H9 (cell line): Measurements from ENCODE around the gene MRPL23. TPM values are rescaled to one million over a fixed set of nuclear protein-coding genes. Genes with fewer than 3 reads are reported as not detected.

Experiments
- DNase-seq: peaks from one replicate; pipeline ENCODE4 v3.0.0-alpha.2; 2017
- H2AFZ ChIP-seq: one replicate; pipeline ENCODE4 v1.6.1; 2013; ENCODE audit warnings: mild to moderate bottlenecking, low read length, control low read depth, moderate library complexity
- H2AK5ac ChIP-seq: 2 replicates; pipeline ENCODE4 v1.6.1; 2013; ENCODE audit warnings: low read length, control low read depth, mixed read lengths; ENCODE audit not compliant: insufficient read length
- H2BK120ac ChIP-seq: one replicate; pipeline ENCODE4 v1.6.1; 2013; ENCODE audit warnings: low read depth, mild to moderate bottlenecking, low read length, control low read depth, inconsistent platforms; ENCODE audit not compliant: poor library complexity, severe bottlenecking
- H2BK12ac ChIP-seq: 2 replicates; pipeline ENCODE4 v1.6.1; 2013; ENCODE audit warnings: low read length, control low read depth, mixed read lengths, low read depth; ENCODE audit not compliant: insufficient read length
- H2BK15ac ChIP-seq: 2 replicates; pipeline ENCODE4 v1.6.1; 2013; ENCODE audit warnings: low read depth, low read length, control low read depth
- H2BK20ac ChIP-seq: one replicate; pipeline ENCODE4 v1.6.1; 2013; ENCODE audit warnings: low read depth, mild to moderate bottlenecking, low read length, control low read depth, inconsistent platforms; ENCODE audit not compliant: poor library complexity, severe bottlenecking
- H2BK5ac ChIP-seq: 2 replicates; pipeline ENCODE4 v1.6.1; 2013; ENCODE audit warnings: low read length, control low read depth, mixed read lengths; ENCODE audit not compliant: insufficient read length
- H3K14ac ChIP-seq: 2 replicates; pipeline ENCODE4 v1.6.1; 2013; ENCODE audit warnings: low read length, control low read depth; ENCODE audit not compliant: insufficient read depth
- H3K18ac ChIP-seq: 2 replicates; pipeline ENCODE4 v1.6.1; 2013; ENCODE audit warnings: low read depth, mild to moderate bottlenecking, mixed read lengths, low read length, control low read depth; ENCODE audit not compliant: insufficient read length
- H3K23ac ChIP-seq: 2 replicates; pipeline ENCODE4 v1.6.1; 2013; ENCODE audit warnings: low read length, control low read depth, mixed read lengths, low read depth; ENCODE audit not compliant: insufficient read length
- H3K23me2 ChIP-seq: 2 replicates; pipeline ENCODE4 v1.6.1; 2013; ENCODE audit warnings: low read depth, mild to moderate bottlenecking, mixed read lengths, low read length, control low read depth; ENCODE audit not compliant: insufficient read length, poor library complexity, severe bottlenecking
- H3K27ac ChIP-seq: 2 replicates; pipeline ENCODE4 v1.5.1; 2013; ENCODE audit warnings: low read length, control low read depth, mixed read lengths, low read depth; ENCODE audit not compliant: insufficient read length
- H3K27me3 ChIP-seq: 2 replicates; pipeline ENCODE4 v1.6.1; 2013; ENCODE audit warnings: low read length, control low read depth, inconsistent platforms; ENCODE audit not compliant: insufficient read depth
- H3K4ac ChIP-seq: 2 replicates; pipeline ENCODE4 v1.6.1; 2013; ENCODE audit warnings: low read depth, mild to moderate bottlenecking, control low read depth, inconsistent platforms, low read length, moderate library complexity
- H3K4me1 ChIP-seq: 2 replicates; pipeline ENCODE4 v1.6.1; 2013; ENCODE audit warnings: low read length, control low read depth, inconsistent platforms; ENCODE audit not compliant: insufficient read depth
- H3K4me2 ChIP-seq: 2 replicates; pipeline ENCODE4 v1.6.1; 2013; ENCODE audit warnings: low read length, control low read depth, mixed read lengths; ENCODE audit not compliant: insufficient read length, insufficient read depth
- H3K56ac ChIP-seq: 2 replicates; pipeline ENCODE4 v1.6.1; 2013; ENCODE audit warnings: low read depth, mild to moderate bottlenecking, mixed read lengths, low read length, control low read depth; ENCODE audit not compliant: insufficient read length
- H3K79me1 ChIP-seq: 2 replicates; pipeline ENCODE4 v1.6.1; 2013; ENCODE audit warnings: low read depth, mild to moderate bottlenecking, moderate library complexity, low read length, control low read depth, inconsistent platforms; ENCODE audit not compliant: insufficient read depth, poor library complexity, severe bottlenecking
- H3K79me2 ChIP-seq: 2 replicates; pipeline ENCODE4 v1.6.1; 2013; ENCODE audit warnings: low read length, control low read depth, inconsistent platforms; ENCODE audit not compliant: insufficient read depth
- H3K9ac ChIP-seq: 2 replicates; pipeline ENCODE4 v1.6.1; 2013; ENCODE audit warnings: low read length, control low read depth, mixed read lengths; ENCODE audit not compliant: insufficient read length; ENCODE audit errors: extremely low read depth
- H3K9me3 ChIP-seq: one replicate; pipeline ENCODE4 v1.6.1; 2013; ENCODE audit warnings: low read depth, low read length, inconsistent platforms; ENCODE audit not compliant: control insufficient read depth
- H3T11ph ChIP-seq: one replicate; pipeline ENCODE4 v1.6.1; 2013; ENCODE audit warnings: mild to moderate bottlenecking, low read length, control low read depth, inconsistent platforms
- H4K20me1 ChIP-seq: one replicate; pipeline ENCODE4 v1.6.1; 2013; ENCODE audit not compliant: control insufficient read depth, insufficient read length, insufficient read depth
- H4K5ac ChIP-seq: 2 replicates; pipeline ENCODE4 v1.6.1; 2013; ENCODE audit warnings: low read depth, mild to moderate bottlenecking, mixed read lengths, low read length, control low read depth; ENCODE audit not compliant: insufficient read length
- H4K8ac ChIP-seq: replicated peaks from 2 replicates; pipeline ENCODE4 v1.6.1; 2013; ENCODE audit warnings: low read length, control low read depth, mixed read lengths, low read depth; ENCODE audit not compliant: insufficient read length
- H4K91ac ChIP-seq: 2 replicates; pipeline ENCODE4 v1.6.1; 2013; ENCODE audit warnings: low read depth, mild to moderate bottlenecking, moderate library complexity, mixed read lengths, low read length, control low read depth; ENCODE audit not compliant: insufficient read length
- H3K27ac Mint-ChIP-seq, 3 experiments: 2 replicates in 2 of 3; 3 replicates in 1 of 3; pipeline ENCODE4 v1.8.0; 2020 to 2021; ENCODE audit warnings: mixed read lengths in 3 of 3, mild to moderate bottlenecking in 1 of 3, moderate library complexity in 1 of 3
- H3K27me3 Mint-ChIP-seq: 2 replicates; pipeline ENCODE4 v1.8.0; 2021; ENCODE audit warnings: low read depth, mild to moderate bottlenecking, moderate library complexity, mixed read lengths
- H3K36me3 Mint-ChIP-seq, 3 experiments: 2 replicates in 2 of 3; 3 replicates in 1 of 3; pipeline ENCODE4 v1.8.0; 2020 to 2021; ENCODE audit warnings: low read depth in 3 of 3, mixed read lengths in 3 of 3; ENCODE audit not compliant: insufficient read depth in 1 of 3
- H3K4me1 Mint-ChIP-seq, 2 experiments: 2 replicates each; pipeline ENCODE4 v1.8.0; 2020; ENCODE audit warnings: mixed read lengths in 2 of 2
- H3K4me3 Mint-ChIP-seq, 2 experiments: 2 replicates in 1 of 2; 3 replicates in 1 of 2; pipeline ENCODE4 v1.8.0; 2020 to 2021; ENCODE audit warnings: mild to moderate bottlenecking in 2 of 2, mixed read lengths in 2 of 2, moderate library complexity in 1 of 2
- H3K9me3 Mint-ChIP-seq, 2 experiments: 2 replicates in 1 of 2; 3 replicates in 1 of 2; pipeline ENCODE4 v1.8.0; 2020; ENCODE audit warnings: mild to moderate bottlenecking in 2 of 2, mixed read lengths in 2 of 2, moderate library complexity in 1 of 2
- CTCF ChIP-seq: fragments of 200-600 bp; sonication (generic); conservative IDR thresholded peaks from 3 replicates; pipeline ENCODE4 v1.8.0; 2021; ENCODE audit warnings: antibody characterized with exemption, mild to moderate bottlenecking
- WGBS: extraction: QIAGEN DNeasy Blood & Tissue Kit; methylation state at CpG from one replicate; pipeline ENCODE4 v1.1.7; 2013; ENCODE audit warnings: missing lambda C conversion rate, low lambda C conversion rate, mixed read lengths; ENCODE audit not compliant: insufficient read length; ENCODE audit errors: extremely low coverage; 5-methylcytosine and 5-hydroxymethylcytosine counted together
- total RNA-seq: library from RNA; stranded (reverse); gene quantifications from 2 replicates; pipeline ENCODE4 v1.2.1, GENCODE V29; 2021

Gene MRPL23
- total RNA-seq, 1 experiment from 2014 or later = 67.3 TPM

GRCh38 chr11:1928891-1929541 is 18.1 kb upstream of the MRPL23 start:
- Histone ChIP-seq H2AFZ (no peak overlapping the region), H3T11ph (no peak overlapping the region), H3K27me3 (no peaks in the 10 kb centered on the region), H4K20me1 (no peaks in the 10 kb centered on the region), H2BK20ac (no peak overlapping the region), H3K27ac (no peak overlapping the region), H3K9ac (no peak overlapping the region), H2AK5ac (no peak overlapping the region), H3K79me1 (no peaks in the 10 kb centered on the region), H4K91ac (no peak overlapping the region), H2BK120ac (no peak overlapping the region), H4K8ac (no peak overlapping the region), H3K79me2 (no peaks in the 10 kb centered on the region), H3K4me2 (no peak overlapping the region), H2BK15ac (no peak overlapping the region), H2BK12ac (no peak overlapping the region), H3K4me1 (no peaks in the 10 kb centered on the region), H3K18ac (no peak overlapping the region), H3K9me3 (no peaks in the 10 kb centered on the region), H2BK5ac (no peak overlapping the region), H3K23ac (no peak overlapping the region), H3K14ac (no peak overlapping the region), H3K4ac (no peak overlapping the region), H3K23me2 (peaks cover 3% of the 10 kb centered on the region), H3K56ac (no peak overlapping the region), H4K5ac (no peak overlapping the region)
- Mint-ChIP-seq H3K4me3 (no peak overlapping the region), H3K36me3 (no peaks in the 10 kb centered on the region), H3K27me3 (peaks cover 18% of the 10 kb centered on the region), H3K27ac (no peak overlapping the region), H3K4me1 (peaks cover 0 to 6% of the 10 kb centered on the region in 2 experiments; a peak in 1 of 4 replicates), H3K9me3 (no peaks in the 10 kb centered on the region)
- no peak for DNase-seq
- TF ChIP-seq CTCF = no peak
- WGBS = no CpG with 5 or more reads among the region's 35 CpGs
